IPS-11a (cell line): ENCODE results near the gene MITF.
"Not testable (repeated sequence)": the region's sequence is repeated elsewhere in the genome, so short reads cannot be mapped to it uniquely, and the experiment has no call there.

Experiments used
- H3K4me3 ChIP-seq: one replicate; pipeline ENCODE4 v1.5.1; 2013; ENCODE audit warnings: low read depth, low read length, control low read depth

Gene MITF

DNA sequence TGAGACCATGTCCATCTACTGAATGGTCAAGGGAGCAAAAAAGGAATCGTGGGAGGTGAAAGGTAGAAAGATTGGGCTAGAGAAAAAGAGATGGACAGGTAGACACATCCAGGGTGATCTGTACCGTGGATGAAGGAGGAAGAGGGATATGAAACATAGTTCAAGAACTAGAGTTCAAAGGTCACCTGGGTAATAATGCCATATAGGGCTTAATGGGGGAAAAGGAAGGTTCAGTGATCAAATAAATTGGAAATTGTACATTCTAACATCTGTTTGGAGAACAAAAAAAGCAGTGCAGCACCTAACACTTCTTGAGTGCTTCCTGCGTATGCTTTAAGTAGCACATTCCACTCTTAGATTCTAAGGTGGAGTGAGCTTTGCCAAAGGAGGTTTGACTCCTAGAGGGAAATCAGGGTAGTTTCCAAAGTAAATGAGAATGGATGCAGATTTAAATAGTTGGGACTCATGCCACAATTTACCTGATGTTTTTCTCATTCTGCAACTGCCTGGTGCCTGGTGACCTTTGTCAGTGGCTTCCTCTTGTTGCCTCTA lies 46.6 kb downstream of the MITF start:
- no peak overlapping the region for H3K4me3 ChIP-seq

GRCh38 chr3:69786854-69787253 lies 47.6 kb downstream of the MITF start:
- no peak overlapping the region for H3K4me3 ChIP-seq

GRCh38 chr3:69787436-69788168 lies 48.3 kb downstream of the MITF start:
- no peak overlapping the region for H3K4me3 ChIP-seq

GRCh38 chr3:69791106-69791505 lies 51.8 kb downstream of the MITF start:
- no peak overlapping the region for H3K4me3 ChIP-seq

DNA sequence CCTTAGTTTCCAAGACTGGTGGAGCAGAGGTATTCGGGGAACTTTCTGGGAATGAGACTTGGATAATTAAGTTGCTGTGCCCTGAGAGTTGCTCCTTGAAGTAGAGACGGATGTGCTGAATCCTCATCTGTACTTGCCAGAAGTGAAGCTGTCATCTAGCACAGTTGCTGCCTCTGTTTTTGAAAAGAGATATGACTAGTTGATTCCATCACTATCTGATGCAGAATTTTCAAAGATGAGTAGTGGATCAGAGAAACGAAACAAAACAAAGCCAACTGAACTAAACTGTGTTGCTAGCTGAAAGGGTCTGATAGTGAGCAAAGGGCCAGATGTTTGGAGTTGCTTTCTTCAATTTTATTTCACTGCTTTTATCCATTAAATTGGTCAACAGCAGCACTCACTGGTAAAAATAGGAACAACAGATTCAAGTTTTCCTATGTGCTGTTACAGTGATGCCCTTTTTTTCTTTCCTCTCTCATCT lies 52.7 kb downstream of the MITF start:
- H3K4me3 ChIP-seq: no peak overlapping the region

GRCh38 chr3:69796126-69796525 lies 56.9 kb downstream of the MITF start:
- H3K4me3 ChIP-seq: not testable (repeated sequence)

DNA sequence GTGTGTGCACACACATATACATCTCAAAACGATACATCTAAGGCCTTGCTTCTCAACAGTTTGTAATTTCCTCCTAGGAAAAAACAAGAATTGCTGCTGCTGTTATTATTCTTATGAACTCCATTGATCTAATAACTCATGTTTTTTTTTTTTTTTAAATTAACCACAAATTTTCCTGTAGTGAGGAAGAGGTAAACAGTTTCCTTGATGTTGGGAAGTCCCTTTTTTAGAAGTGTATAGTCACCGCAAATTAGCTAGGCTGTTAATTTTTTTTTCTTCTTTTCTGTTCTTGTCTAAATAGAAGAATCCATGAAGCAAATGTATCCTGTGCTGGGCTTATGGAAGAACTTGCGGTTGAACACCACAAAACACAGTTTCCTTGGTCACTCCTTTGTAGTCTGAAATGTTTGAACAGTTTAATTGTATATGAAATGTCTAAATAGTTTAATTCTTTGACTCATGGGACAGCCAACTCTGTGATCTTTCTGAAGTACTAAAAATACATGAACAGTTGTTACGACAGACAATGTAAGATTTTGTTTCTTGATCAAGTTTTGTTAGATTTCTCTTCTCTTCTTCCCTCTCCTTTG lies 64.5 kb downstream of the MITF start:
- H3K4me3 ChIP-seq: no peak overlapping the region

DNA sequence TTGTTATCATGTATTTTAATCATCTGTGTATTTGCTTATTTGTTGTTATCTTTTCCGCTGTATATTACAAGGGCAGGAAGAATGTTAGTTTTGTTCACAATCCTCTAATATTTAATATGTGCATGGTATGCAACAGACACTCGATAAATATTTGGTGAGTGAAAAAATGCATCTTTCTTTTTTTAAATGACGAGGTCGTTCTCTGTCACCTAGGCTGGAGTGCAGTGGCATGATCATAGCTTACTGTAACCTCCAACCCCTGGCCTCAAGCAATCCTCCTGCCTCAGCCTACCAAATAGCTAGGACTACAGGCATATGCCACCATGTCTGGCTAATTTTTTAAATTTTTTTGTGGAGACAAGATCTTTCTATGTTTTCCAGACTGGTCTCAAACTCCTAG lies 66.2 kb downstream of the MITF start:
- H3K4me3 ChIP-seq: no peak overlapping the region

- H3K4me3 ChIP-seq: no peak overlapping the region
These were observed 67.6 kb downstream of the MITF start for GRCh38 chr3:69806735-69807438.

- no peak overlapping the region for H3K4me3 ChIP-seq
These were observed 68.4 kb downstream of the MITF start for GRCh38 chr3:69807674-69808073.

- no peak overlapping the region for H3K4me3 ChIP-seq
These were observed 70.0 kb downstream of the MITF start for GRCh38 chr3:69809076-69809835.

DNA sequence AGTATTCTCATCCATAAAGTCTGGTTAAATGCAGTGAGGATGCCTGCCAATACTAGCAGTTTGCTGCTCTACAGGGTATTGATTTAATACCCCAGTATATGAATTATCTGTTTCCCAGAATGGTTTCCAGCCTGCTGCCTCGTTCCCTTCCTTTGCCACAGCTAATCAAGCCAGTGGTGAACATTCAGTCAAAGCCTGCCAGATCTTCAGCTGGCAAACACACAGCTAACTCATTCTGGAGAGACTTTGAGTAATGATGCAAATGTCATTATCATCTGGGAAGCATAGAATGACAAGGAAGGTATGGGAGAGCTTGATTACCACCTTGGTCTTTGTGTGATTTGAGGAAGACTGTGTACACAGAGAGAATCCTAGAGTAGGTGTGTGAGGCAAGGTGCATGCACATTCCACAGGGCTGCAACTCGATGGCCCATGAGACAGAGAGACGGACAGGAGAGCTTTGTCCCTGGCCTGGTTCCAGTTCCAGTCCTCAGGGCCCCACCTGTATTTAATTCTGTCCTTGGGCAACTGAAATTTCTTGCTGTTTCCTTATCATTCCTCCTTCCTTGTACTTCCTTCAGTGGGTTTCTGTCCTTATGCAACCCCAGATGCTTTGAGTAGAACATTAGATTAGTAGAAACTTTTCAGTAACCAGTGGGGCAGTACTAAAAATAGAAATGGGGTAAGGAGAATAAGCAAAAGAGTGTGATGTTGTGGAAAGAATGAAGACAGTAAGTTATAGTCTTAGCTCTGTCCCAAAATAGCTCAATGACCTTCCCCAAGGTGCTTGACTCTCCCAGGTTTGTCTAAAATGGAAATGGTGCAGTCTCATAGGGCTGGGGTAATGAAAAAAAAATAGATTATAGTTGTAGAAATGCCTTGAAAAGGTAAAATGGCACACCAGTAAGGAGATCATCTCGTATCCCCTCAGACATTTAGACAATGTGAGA lies 72.5 kb downstream of the MITF start:
- no peak overlapping the region for H3K4me3 ChIP-seq

DNA sequence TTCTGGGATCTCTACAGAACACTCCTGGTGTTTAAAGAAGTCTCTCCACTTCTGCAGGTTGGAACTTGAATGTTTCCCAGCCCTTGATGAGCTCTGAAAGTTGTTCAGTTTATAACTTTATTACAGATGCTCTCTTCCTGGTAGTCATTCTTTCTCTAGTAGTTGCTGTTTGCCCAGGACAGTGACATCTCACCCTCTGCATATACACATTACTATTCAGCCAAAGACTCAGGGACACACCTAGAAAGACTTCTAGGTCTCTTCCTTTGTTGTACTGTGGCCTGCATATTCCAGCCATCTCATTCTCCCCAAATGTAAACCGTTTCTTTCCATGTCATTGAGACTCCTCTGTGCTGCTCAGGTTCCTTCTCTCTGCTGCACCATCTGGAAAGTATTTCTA lies 76.7 kb downstream of the MITF start:
- no peak overlapping the region for H3K4me3 ChIP-seq

DNA sequence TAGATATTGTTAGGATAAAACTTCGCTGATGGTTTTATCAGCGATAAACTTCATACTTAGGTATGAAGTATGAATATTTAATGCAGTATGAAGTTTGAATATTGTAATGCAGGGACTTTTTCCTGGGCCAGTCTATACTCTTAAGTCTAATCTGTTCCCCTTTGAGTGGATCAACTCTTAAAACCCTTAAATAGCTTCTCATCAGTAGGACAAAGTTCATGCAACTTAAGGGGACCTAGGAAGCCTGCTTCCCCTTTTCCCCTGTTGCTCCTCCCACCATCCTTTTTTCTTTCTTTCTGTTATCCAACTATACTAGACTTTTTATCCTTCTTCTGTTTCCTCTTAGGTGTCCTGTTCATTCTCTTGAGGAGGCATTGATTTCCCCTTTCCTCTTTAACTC lies 78.7 kb downstream of the MITF start:
- H3K4me3 ChIP-seq: no peak overlapping the region

DNA sequence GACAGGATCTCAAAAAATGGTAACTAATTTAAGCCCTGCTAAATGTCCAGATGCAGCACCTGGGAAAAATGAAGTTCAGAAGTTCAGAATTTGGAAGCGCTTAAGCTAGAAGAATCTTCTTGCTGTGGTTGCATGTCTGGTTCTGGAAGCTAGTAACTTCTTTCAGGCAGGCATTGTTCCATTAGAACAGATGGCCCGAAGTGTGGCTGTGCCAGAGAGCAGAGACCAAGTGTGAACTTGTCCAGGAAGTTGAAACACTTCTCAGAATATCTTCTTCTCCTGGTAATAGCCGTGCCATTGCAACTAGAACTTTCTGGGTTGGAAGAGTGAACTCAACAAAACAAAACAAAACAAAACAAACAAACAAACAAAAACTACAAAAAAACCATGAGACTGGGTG lies 80.0 kb downstream of the MITF start:
- no peak overlapping the region for H3K4me3 ChIP-seq

GRCh38 chr3:69821133-69821532 lies 81.9 kb downstream of the MITF start:
- H3K4me3 ChIP-seq: no peak overlapping the region

DNA sequence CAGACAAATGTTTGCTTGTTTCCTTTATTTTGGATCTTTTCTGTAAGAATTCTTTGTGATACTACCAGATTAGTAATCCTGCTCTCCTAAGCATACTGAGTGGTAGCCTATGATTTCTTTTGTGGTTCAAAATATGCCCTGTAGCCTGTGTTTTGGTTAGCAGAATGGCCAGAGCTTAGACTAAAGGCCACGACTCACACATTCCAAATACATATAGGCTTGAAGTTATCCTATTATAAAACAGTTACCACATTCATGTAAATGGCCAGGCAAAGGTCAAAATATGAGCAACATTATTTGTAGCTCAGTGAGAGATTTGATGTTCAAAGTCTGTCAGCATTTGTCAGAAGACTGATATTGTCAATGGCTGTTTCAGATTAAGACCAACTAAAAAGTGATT lies 84.5 kb downstream of the MITF start:
- H3K4me3 ChIP-seq: no peak overlapping the region

- no peak overlapping the region for H3K4me3 ChIP-seq
These were observed 86.2 kb downstream of the MITF start for GRCh38 chr3:69825446-69825845.

GRCh38 chr3:69827127-69827526 lies 87.9 kb downstream of the MITF start:
- no peak overlapping the region for H3K4me3 ChIP-seq

- H3K4me3 ChIP-seq: no peak overlapping the region
These were observed 89.6 kb downstream of the MITF start for GRCh38 chr3:69828817-69829216.
